CD4-positive, CD25-positive, alpha-beta regulatory T cell (primary cell): ENCODE data around the gene GNAL. TPM values are rescaled to one million over a fixed set of nuclear protein-coding genes. Genes with fewer than 3 reads are reported as not detected.

ENCODE experiments used
- ATAC-seq, 2 donors: fragments of 150-1000 bp; cut with Tn5 transposase; one replicate each; pipeline ENCODE4 v1.10.0; 2021; ENCODE audit warnings: low read depth in 2 of 2, moderate number of reproducible peaks in 2 of 2, moderate library complexity in 1 of 2
- DNase-seq, 3 donors: peaks; one replicate each; pipeline versions ENCODE4 v3.0.0 to v3.0.0-alpha.2; 2012 to 2022; ENCODE audit warnings: mixed read lengths in 1 of 3
- H3K27ac ChIP-seq: one replicate; pipeline ENCODE4 v1.7.0; 2013; ENCODE audit warnings: mild to moderate bottlenecking, low read length; ENCODE audit not compliant: insufficient read depth, poor library complexity, severe bottlenecking
- H3K27me3 ChIP-seq: one replicate; pipeline ENCODE4 v1.7.0; 2013; ENCODE audit warnings: low read length; ENCODE audit not compliant: control insufficient read depth, insufficient read depth
- H3K36me3 ChIP-seq: one replicate; pipeline ENCODE4 v1.7.0; 2013; ENCODE audit warnings: mild to moderate bottlenecking, low read length, moderate library complexity; ENCODE audit not compliant: control insufficient read depth, insufficient read depth
- H3K4me1 ChIP-seq: 2 replicates; pipeline ENCODE4 v1.7.0; 2013; ENCODE audit warnings: mild to moderate bottlenecking, low read length; ENCODE audit not compliant: insufficient read depth, control insufficient read depth, poor library complexity, severe bottlenecking
- H3K4me3 ChIP-seq: one replicate; pipeline ENCODE4 v1.7.0; 2013; ENCODE audit warnings: low read depth, mild to moderate bottlenecking, low read length, moderate library complexity
- H3K9me3 ChIP-seq, 2 experiments: 1 replicate in 1 of 2; 2 replicates in 1 of 2; pipeline ENCODE4 v1.7.0; 2013; ENCODE audit warnings: low read length in 2 of 2, mild to moderate bottlenecking in 1 of 2, moderate library complexity in 1 of 2; ENCODE audit not compliant: control insufficient read depth in 2 of 2
- H3K27ac Mint-ChIP-seq, 3 donors: one replicate each; pipeline ENCODE4 v1.8.0; 2020 to 2022; ENCODE audit warnings: mild to moderate bottlenecking in 3 of 3, mixed read lengths in 3 of 3, moderate library complexity in 2 of 3
- H3K27me3 Mint-ChIP-seq: one replicate; pipeline ENCODE4 v1.8.0; 2022; ENCODE audit warnings: mild to moderate bottlenecking, mixed read lengths
- H3K36me3 Mint-ChIP-seq: one replicate; pipeline ENCODE4 v1.8.0; 2020; ENCODE audit warnings: mixed read lengths
- H3K4me1 Mint-ChIP-seq, 4 donors: one replicate each; pipeline ENCODE4 v1.8.0; 2020 to 2022; ENCODE audit warnings: mixed read lengths in 4 of 4, mild to moderate bottlenecking in 1 of 4
- H3K4me3 Mint-ChIP-seq, 4 donors: one replicate each; pipeline ENCODE4 v1.8.0; 2020 to 2022; ENCODE audit warnings: mild to moderate bottlenecking in 4 of 4, mixed read lengths in 4 of 4, moderate library complexity in 3 of 4
- H3K9me3 Mint-ChIP-seq, 7 donors: one replicate each; pipeline ENCODE4 v1.8.0; 2020 to 2022; ENCODE audit warnings: mixed read lengths in 7 of 7, mild to moderate bottlenecking in 3 of 7, moderate library complexity in 2 of 7
- polyA plus RNA-seq, 4 donors: library from polyadenylated mRNA; unstranded; fragments of 300-500 nt; fragmentation: Illumina TruSeq; gene quantifications; one replicate each; pipeline ENCODE4 v1.2.3, GENCODE V29; 2021
- total RNA-seq: library from RNA; stranded (reverse); gene quantifications from one replicate; pipeline ENCODE4 v1.2.3, GENCODE V29; 2022

The GNAL gene
- total and polyA plus RNA-seq, 5 donors from 2014 or later, result 0.05 to 0.76 (median 0.09) TPM; not detected in 2

DNA sequence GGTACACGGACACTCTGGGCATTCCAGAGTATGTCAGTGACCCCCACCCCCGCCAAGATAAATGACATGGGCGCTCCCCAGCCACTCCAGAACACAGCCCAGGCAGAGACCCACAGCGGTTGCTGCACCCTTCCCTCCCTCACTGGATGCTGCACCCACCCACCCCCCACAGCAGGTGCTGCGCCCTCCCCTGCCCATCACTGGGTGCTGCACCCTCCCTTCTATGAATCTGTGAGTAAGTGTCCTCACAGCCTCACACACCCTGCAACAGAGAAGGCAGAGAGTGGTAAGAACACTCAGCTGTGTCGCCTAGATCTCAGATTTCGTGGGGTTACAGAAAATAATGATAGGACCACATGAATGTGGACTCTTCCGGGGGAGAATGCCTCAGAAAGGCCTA, 185.6 kb downstream of the GNAL start:
- Histone ChIP-seq H3K36me3 (peaks cover 6% of the 10 kb centered on the region), H3K4me1 (no peaks in the 10 kb centered on the region), H3K4me3 (no peak overlapping the region), H3K27me3 (no peaks in the 10 kb centered on the region), H3K9me3 (no peaks in the 10 kb centered on the region), H3K27ac (no peak overlapping the region)
- peaks cover 4% of the 10 kb centered on the region for H3K27me3 Mint-ChIP-seq
- DNase-seq (no peak), ATAC-seq (no peak)
- no peak overlapping the region for H3K4me3 Mint-ChIP-seq
- no peaks in the 10 kb centered on the region for H3K9me3 Mint-ChIP-seq
- H3K27ac Mint-ChIP-seq, result no peak overlapping the region
- no peaks in the 10 kb centered on the region for H3K4me1 Mint-ChIP-seq
- H3K36me3 Mint-ChIP-seq, result peaks cover 5% of the 10 kb centered on the region

DNA sequence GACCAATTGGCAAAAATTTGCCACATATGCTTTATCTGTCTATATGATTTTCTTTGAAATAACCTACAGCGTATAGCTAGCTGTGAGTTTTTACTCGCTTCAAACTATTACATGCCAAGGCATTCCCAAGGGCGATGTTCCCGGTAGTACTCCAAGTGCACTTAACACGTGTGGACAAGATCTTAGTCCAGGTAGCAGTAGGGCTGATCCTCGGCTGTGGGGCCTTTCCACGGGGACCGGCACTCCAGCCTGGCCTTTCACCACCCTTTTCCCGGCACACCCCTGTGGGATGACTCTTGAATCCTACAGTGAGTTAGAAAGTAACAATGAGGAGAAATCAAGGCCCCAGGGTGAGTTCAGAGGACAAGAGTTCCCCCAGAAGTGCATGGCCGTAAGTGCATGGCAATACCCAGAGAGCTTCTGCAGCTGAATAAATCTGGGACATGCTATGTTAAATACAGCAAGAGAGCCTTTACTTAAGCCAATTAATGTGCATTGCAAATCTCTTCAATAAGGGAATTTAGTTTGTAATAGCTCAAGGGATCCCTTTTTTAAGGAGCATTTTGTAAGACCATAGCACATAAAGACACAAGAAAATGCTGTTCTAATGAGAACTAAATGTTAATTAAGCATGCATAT, 188.6 kb downstream of the GNAL start:
- DNase-seq, result no peak
- peaks cover 8% of the 10 kb centered on the region for H3K36me3 ChIP-seq
- no peaks in the 10 kb centered on the region for H3K9me3 Mint-ChIP-seq
- no peak for ATAC-seq
- H3K27me3 Mint-ChIP-seq, result no peaks in the 10 kb centered on the region
- H3K4me3 ChIP-seq, result no peak overlapping the region
- no peaks in the 10 kb centered on the region for H3K9me3 ChIP-seq
- H3K4me1 Mint-ChIP-seq, result no peaks in the 10 kb centered on the region
- H3K36me3 Mint-ChIP-seq, result peaks cover 21% of the 10 kb centered on the region
- H3K4me1 ChIP-seq, result no peaks in the 10 kb centered on the region
- no peak overlapping the region for H3K4me3 Mint-ChIP-seq
- H3K27ac ChIP-seq, result no peak overlapping the region
- H3K27ac Mint-ChIP-seq, result no peak overlapping the region
- H3K27me3 ChIP-seq, result no peaks in the 10 kb centered on the region

DNA sequence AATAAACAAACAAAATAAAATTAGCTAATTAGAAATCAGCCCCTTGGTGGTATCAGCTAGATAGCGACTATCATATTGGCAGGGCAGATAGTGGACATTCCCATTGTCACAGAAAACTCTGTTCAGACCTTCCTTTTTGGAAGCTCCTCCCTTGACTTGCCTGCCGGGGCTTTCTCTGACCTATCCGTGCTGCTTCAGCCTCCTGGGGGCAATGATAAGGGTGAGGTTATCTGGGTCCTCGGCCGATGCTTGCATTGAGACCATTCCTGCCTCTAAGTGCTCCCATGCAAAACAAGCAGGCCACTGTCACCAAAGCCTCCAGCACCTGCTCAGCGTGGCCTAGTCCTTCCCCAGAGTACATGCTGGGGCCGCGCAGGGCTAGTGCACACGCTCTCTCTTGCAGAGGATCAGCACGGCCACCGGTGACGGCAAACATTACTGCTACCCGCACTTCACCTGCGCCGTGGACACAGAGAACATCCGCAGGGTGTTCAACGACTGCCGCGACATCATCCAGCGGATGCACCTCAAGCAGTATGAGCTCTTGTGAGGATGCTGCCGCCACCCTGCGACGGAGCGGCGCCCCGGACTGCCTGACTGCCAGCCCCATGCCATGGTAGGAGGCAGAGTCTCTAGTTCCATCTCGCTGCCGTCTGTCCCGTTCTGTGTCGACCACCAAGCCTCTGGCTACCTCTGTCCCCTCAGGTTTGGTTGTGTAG, 191.7 kb downstream of the GNAL start:
- Histone ChIP-seq H3K27me3 (no peaks in the 10 kb centered on the region), H3K9me3 (no peaks in the 10 kb centered on the region), H3K4me1 (no peaks in the 10 kb centered on the region), H3K27ac (no peak overlapping the region), H3K36me3 (peaks cover 30% of the 10 kb centered on the region), H3K4me3 (no peak overlapping the region)
- peak overlapping the region in 1 of 3 donors; percentile 62 for H3K27ac Mint-ChIP-seq
- DNase-seq, result no peak
- ATAC-seq, result no peak
- no peak overlapping the region for H3K4me3 Mint-ChIP-seq
- no peaks in the 10 kb centered on the region for H3K9me3 Mint-ChIP-seq
- H3K4me1 Mint-ChIP-seq, result no peaks in the 10 kb centered on the region
- peaks cover 33% of the 10 kb centered on the region for H3K36me3 Mint-ChIP-seq
- H3K27me3 Mint-ChIP-seq, result no peaks in the 10 kb centered on the region

DNA sequence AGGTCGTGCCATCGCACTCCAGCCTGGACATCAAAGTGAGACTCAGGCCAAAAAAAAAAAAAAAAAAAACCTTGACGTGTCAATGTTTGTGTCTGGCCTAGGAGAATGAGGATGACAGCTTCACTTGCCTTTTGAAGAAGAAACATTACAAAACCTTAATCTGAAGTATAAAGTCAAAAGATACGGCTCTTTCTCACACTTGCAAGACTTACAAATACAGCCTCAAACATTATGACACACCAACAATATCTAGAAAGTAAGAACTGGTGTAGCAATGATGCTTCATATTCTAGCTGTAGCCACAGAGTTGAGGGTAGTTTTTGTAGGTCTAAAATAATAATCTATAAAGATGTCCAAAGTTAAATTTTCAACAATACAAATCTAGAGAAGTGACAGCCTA, 193.6 kb downstream of the GNAL start:
- no peak overlapping the region for H3K27ac ChIP-seq

DNA sequence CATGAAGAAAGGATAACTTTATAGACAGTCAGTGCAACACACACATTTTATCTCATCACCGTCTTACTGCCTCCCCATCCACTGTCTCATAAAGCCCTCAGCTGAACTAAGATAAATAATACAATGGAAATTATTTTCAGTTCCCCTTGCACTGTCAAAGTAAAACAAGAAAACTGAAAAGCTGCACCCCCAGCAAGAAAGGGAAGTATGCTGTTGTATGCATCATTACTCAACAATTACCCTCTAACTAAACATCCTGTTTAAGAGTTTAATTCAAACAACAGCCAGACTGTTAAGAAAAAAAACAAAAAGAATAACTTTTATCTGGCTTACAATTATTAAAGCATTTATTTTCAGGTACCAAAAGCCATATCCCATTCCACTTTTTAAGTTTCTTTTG, 194.1 kb downstream of the GNAL start:
- no peaks in the 10 kb centered on the region for H3K9me3 ChIP-seq
- H3K27ac Mint-ChIP-seq, result no peak overlapping the region
- peaks cover 45% of the 10 kb centered on the region for H3K36me3 Mint-ChIP-seq

More for the DNA sequence above, 193.6 kb downstream of the GNAL start:
- no peaks in the 10 kb centered on the region for H3K4me1 ChIP-seq
- H3K9me3 ChIP-seq, result no peaks in the 10 kb centered on the region
- no peak overlapping the region for H3K27ac Mint-ChIP-seq
- H3K4me3 ChIP-seq, result no peak overlapping the region
- DNase-seq, result no peak
- H3K4me1 Mint-ChIP-seq, result peaks cover 0 to 5% (median 0%) of the 10 kb centered on the region in 4 donors
- ATAC-seq, result no peak
- no peak overlapping the region for H3K4me3 Mint-ChIP-seq
- no peaks in the 10 kb centered on the region for H3K9me3 Mint-ChIP-seq
- peaks cover 43% of the 10 kb centered on the region for H3K36me3 ChIP-seq
- no peaks in the 10 kb centered on the region for H3K27me3 ChIP-seq
- H3K27me3 Mint-ChIP-seq, result no peaks in the 10 kb centered on the region
- H3K36me3 Mint-ChIP-seq, result peaks cover 40% of the 10 kb centered on the region

DNA sequence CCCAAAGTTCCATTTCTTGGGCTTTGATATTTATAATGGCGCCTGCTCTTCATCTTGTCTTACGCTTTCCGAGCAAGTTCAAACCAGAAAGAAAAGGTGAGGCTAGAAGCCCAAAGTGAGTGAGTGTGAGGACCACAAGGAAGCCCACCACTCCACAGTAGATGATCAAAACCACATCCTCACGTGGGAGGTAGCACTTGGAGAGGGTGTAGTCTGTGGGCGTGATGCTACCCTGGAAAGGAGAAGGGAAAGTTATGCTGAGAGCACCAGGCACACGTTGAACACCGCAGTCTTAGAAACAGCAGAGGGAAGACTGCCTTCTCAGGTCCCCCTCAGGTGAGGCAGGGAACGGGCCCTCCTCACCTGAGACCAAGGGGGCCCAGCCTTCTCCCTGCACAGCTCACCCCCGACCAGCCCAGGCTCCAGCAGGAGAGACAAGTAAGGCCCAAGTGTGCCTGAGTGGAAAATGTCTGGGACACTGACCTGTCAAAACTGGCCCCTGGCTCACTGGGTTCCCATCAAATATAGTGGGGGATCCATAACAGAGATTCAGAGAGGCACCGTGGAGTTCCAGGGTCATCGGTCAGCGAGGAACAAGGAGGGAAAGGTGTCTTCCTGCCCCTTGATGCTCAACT, 195.4 kb downstream of the GNAL start:
- ATAC-seq (no peak), DNase-seq (no peak)
- no peak overlapping the region for H3K4me3 ChIP-seq
- Mint-ChIP-seq H3K27me3 (no peaks in the 10 kb centered on the region), H3K9me3 (no peaks in the 10 kb centered on the region), H3K4me3 (no peak overlapping the region), H3K36me3 (peaks cover 54% of the 10 kb centered on the region), H3K4me1 (peaks cover 0 to 7% (median 0%) of the 10 kb centered on the region in 4 donors), H3K27ac (peak overlapping the region in 2 of 3 donors; percentile 82)
- H3K4me1 ChIP-seq, result no peaks in the 10 kb centered on the region
- H3K27me3 ChIP-seq, result no peaks in the 10 kb centered on the region
- peaks cover 57% of the 10 kb centered on the region for H3K36me3 ChIP-seq
- no peaks in the 10 kb centered on the region for H3K9me3 ChIP-seq
- no peak overlapping the region for H3K27ac ChIP-seq

More for the DNA sequence above, 194.1 kb downstream of the GNAL start:
- no peak for DNase-seq
- Mint-ChIP-seq H3K9me3 (no peaks in the 10 kb centered on the region), H3K27me3 (no peaks in the 10 kb centered on the region), H3K4me1 (peaks cover 0 to 7% (median 0%) of the 10 kb centered on the region in 4 donors), H3K4me3 (no peak overlapping the region)
- H3K4me3 ChIP-seq, result no peak overlapping the region
- H3K4me1 ChIP-seq, result no peaks in the 10 kb centered on the region
- no peaks in the 10 kb centered on the region for H3K27me3 ChIP-seq
- H3K36me3 ChIP-seq, result peaks cover 45% of the 10 kb centered on the region
- H3K27ac ChIP-seq, result no peak overlapping the region
- ATAC-seq, result no peak

DNA sequence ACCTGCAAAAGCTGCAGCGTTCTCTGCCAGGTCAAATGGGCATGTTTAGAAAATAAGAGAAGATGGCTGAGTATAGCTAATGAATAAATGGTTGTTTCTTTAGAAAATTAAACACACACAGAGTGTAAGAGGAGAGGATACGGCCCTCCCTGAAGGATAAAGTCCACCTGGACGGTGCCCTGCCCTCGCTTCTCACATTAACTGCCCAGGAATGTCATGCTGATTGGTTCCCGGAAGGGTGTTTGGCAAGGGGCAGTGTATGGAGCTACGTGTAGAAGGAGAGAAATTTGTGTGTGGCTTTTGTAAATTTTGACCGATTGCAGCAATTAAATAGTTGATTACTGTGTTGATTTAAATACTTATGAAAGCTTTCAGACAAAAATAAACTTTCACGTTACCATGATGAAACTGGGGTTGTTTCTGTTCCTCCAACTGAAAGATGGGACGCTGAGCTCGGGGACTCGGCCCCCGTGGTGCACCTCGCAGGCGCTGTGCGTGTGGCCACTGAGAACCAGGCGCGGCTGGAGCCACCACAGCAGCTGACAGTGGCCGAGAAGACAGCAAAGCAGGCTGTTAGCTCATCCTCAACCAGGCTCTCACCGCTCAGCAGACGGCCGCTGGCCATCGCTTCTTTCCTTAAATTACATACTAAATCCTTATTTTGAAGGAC, 196.3 kb downstream of the GNAL start:
- H3K9me3 ChIP-seq, result no peaks in the 10 kb centered on the region
- H3K36me3 Mint-ChIP-seq, result peaks cover 58% of the 10 kb centered on the region
- no peak for ATAC-seq

More for the DNA sequence above, 196.3 kb downstream of the GNAL start:
- no peaks in the 10 kb centered on the region for H3K27me3 Mint-ChIP-seq
- H3K4me1 ChIP-seq, result no peaks in the 10 kb centered on the region
- H3K27ac ChIP-seq, result no peak overlapping the region
- no peaks in the 10 kb centered on the region for H3K27me3 ChIP-seq
- no peak for DNase-seq
- H3K27ac Mint-ChIP-seq, result no peak overlapping the region
- H3K9me3 Mint-ChIP-seq, result no peaks in the 10 kb centered on the region
- H3K4me3 Mint-ChIP-seq, result no peak overlapping the region
- H3K36me3 ChIP-seq, result peaks cover 61% of the 10 kb centered on the region
- H3K4me3 ChIP-seq, result no peak overlapping the region
- peaks cover 0 to 7% (median 0%) of the 10 kb centered on the region in 4 donors for H3K4me1 Mint-ChIP-seq
